ENCODE results near the gene ZBTB48. TPM values are rescaled to one million over a fixed set of nuclear protein-coding genes. Genes with fewer than 3 reads are reported as not detected.

Gene ZBTB48
- total RNA-seq, 1 donor from 2014 or later = 9.1 TPM

DNA sequence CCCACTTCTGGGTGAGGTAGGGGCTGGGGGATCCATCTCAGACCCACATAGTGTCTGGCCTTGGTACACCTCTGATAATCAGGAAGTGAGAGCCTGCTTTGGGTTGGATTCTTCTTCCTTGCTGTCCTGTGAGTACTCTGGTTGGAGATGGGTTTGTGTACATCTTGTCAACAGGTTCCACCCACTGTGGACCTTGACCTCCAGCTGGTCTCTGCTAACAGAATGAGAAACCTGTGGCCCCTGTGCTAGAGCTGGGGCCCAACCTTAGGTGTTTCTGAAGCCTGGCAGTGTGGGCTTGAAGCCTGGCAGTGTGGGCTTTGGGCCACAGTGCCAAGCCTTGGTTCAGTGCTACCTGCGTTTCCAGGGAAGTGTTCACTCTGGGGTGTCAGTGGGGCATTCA lies 2.6 kb downstream of the ZBTB48 start:
- H3K27me3 ChIP-seq = no peaks in the 10 kb centered on the region
- no peak for DNase-seq (ENCODE audit: extremely low spot score in 2 of 2)
- intact Hi-C loops (cut with DNase I) = no loop called here
- peaks cover 51% of the 10 kb centered on the region for H3K4me1 ChIP-seq
- no peaks in the 10 kb centered on the region for H3K9me3 ChIP-seq
- H3K4me3 ChIP-seq = no peak overlapping the region
- no peak overlapping the region for H3K27ac ChIP-seq
- TF ChIP-seq POLR2AphosphoS5 (IDR thresholded peaks at IDR 0.05; ENCODE audit: insufficient read depth in 1 of 2, low read depth in 1 of 2) (no peak), POLR2A (IDR thresholded peaks at IDR 0.05) (no peak), CTCF (IDR thresholded peaks at IDR 0.05) (no peak)
- H3K36me3 ChIP-seq = no peaks in the 10 kb centered on the region

DNA sequence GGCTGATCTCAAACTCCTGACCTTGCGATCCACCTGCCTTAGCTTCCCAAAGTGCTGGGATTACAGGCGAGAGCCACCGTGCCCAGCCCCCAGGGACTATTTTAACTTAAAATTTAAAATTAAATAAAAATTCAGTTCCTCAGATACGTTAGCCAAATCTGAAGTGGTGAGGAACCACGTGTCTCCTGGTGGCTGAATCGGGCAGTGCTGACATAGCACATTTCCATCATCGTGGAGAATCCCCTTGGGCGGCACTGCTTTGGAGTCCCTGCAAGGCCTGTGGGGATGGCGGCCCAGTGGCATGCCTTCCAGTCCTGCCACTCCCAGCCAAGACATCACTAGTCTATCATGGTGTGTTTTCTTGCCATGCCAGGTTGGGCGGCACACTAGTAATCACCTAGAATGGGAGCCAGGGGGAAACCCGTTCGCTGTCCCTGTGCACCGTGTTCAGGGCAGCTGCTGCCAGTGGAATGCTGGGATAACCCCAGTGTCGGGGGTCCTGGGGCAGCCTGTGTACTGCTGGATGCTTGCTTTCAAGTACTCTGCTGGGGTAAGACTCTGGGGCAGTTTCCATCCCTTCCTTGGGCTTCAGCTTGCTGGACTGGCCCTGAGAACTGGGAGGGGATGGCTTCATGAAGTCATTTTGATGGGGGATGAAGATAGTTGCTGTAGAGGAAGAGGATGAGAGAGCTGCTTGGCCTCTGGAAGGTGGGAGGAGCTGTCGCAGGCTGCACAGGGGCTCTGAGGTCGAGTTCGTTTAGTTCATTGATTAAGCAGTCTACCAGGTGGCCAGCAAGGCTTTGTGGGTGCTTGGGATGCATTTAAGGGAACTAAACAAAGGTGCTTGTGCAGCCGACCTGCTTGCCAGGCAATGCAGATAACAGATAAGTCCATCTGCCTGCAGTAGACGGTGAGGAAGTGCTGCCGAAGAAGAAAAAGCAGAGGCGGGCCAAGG lies 4.6 kb downstream of the ZBTB48 start:
- no peak overlapping the region for H3K4me3 ChIP-seq
- no peak for DNase-seq (ENCODE audit: extremely low spot score in 2 of 2)
- TF ChIP-seq POLR2A (IDR thresholded peaks at IDR 0.05) = no peak
- no peak for TF ChIP-seq CTCF (IDR thresholded peaks at IDR 0.05)
- TF ChIP-seq POLR2AphosphoS5 (IDR thresholded peaks at IDR 0.05; ENCODE audit: insufficient read depth in 1 of 2, low read depth in 1 of 2) = no peak
- H3K27me3 ChIP-seq = no peaks in the 10 kb centered on the region
- no peaks in the 10 kb centered on the region for H3K9me3 ChIP-seq
- no peak overlapping the region for H3K27ac ChIP-seq
- intact Hi-C loops (cut with DNase I) = no loop called here
- H3K36me3 ChIP-seq = peaks cover 0 to 15% of the 10 kb centered on the region in 2 donors
- peaks cover 63% of the 10 kb centered on the region for H3K4me1 ChIP-seq

GRCh38 chr1:6585081-6585722 lies 5.4 kb downstream of the ZBTB48 start:
- no peak overlapping the region for H3K27ac ChIP-seq

DNA sequence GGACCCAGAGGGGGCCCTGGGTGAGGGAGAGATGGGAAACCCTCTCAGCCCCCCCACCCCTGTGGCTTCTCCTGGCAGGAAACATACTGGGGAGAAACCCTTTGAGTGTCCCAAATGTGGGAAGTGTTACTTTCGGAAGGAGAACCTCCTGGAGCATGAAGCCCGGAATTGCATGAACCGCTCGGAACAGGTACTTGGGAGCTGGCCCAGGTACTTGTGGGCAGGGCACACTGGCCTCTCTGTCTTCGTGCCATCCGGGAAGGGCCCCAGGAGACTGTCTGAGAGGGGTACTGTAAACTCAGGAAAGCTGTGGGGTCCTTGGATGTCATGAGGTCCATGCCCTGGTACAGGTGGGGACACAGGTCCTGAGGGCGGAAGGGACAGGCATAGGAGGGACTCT lies 6.0 kb downstream of the ZBTB48 start:
- H3K27ac ChIP-seq = no peak overlapping the region
- H3K27me3 ChIP-seq = no peaks in the 10 kb centered on the region
- no peak for TF ChIP-seq POLR2A (IDR thresholded peaks at IDR 0.05)
- TF ChIP-seq CTCF (IDR thresholded peaks at IDR 0.05) = no peak
- TF ChIP-seq POLR2AphosphoS5 (IDR thresholded peaks at IDR 0.05; ENCODE audit: insufficient read depth in 1 of 2, low read depth in 1 of 2) = no peak
- intact Hi-C loops (cut with DNase I) = no loop called here
- no peaks in the 10 kb centered on the region for H3K9me3 ChIP-seq
- H3K4me3 ChIP-seq = no peak overlapping the region
- H3K4me1 ChIP-seq = peaks cover 65% of the 10 kb centered on the region
- DNase-seq (ENCODE audit: extremely low spot score in 2 of 2) = no peak
- peaks cover 0 to 26% of the 10 kb centered on the region in 2 donors for H3K36me3 ChIP-seq

More at GRCh38 chr1:6585081-6585722, 5.4 kb downstream of the ZBTB48 start:
- Histone ChIP-seq H3K4me1 (peaks cover 69% of the 10 kb centered on the region), H3K9me3 (no peaks in the 10 kb centered on the region), H3K4me3 (no peak overlapping the region), H3K27me3 (no peaks in the 10 kb centered on the region), H3K36me3 (peaks cover 0 to 23% of the 10 kb centered on the region in 2 donors)
- no peak for TF ChIP-seq CTCF (IDR thresholded peaks at IDR 0.05)
- TF ChIP-seq POLR2AphosphoS5 (IDR thresholded peaks at IDR 0.05; ENCODE audit: insufficient read depth in 1 of 2, low read depth in 1 of 2) = no peak
- TF ChIP-seq POLR2A (IDR thresholded peaks at IDR 0.05) = no peak
- DNase-seq (ENCODE audit: extremely low spot score in 2 of 2) = no peak
- intact Hi-C loops (cut with DNase I) = no loop called here
